Activated CD8-positive, alpha-beta memory T cell treated with anti-CD3 and anti-CD28 coated beads, Interleukin-2, amount 10 ng/mL, durations not matched to agents 7 days and 5 days (primary cell): Measurements from ENCODE around the gene TBC1D1. TPM values are rescaled to one million over a fixed set of nuclear protein-coding genes. Genes with fewer than 3 reads are reported as not detected.

Source experiments
- ATAC-seq: fragments of 150-1000 bp; cut with Tn5 transposase; one replicate; pipeline ENCODE4 v1.10.0; 2021; ENCODE audit warnings: moderate library complexity
- CTCF ChIA-PET: fragments of 350-600 bp; sonication (Branson Sonifier 250); formaldehyde crosslinking; loops from one replicate; lab custom pipeline; 2021; ENCODE audit warnings: antibody characterized with exemption; lab: Charles Lee
- DNase-seq: peaks from one replicate; pipeline ENCODE4 v3.0.0-alpha.2; 2020
- H3K27ac Mint-ChIP-seq: one replicate; pipeline ENCODE4 v1.8.0; 2021; ENCODE audit warnings: mild to moderate bottlenecking, mixed read lengths
- H3K27me3 Mint-ChIP-seq: one replicate; pipeline ENCODE4 v1.8.0; 2021; ENCODE audit warnings: mixed read lengths
- H3K36me3 Mint-ChIP-seq: one replicate; pipeline ENCODE4 v1.8.0; 2021; ENCODE audit warnings: mild to moderate bottlenecking, mixed read lengths
- H3K4me1 Mint-ChIP-seq: one replicate; pipeline ENCODE4 v1.8.0; 2021; ENCODE audit warnings: mixed read lengths
- H3K4me3 Mint-ChIP-seq: one replicate; pipeline ENCODE4 v1.8.0; 2021; ENCODE audit warnings: mild to moderate bottlenecking, moderate library complexity, mixed read lengths
- H3K9me3 Mint-ChIP-seq: one replicate; pipeline ENCODE4 v1.8.0; 2022; ENCODE audit warnings: low read depth, mixed read lengths
- total RNA-seq, 2 experiments: library from RNA; stranded (reverse); gene quantifications; one replicate each; pipeline ENCODE4 v1.2.3, GENCODE V29; 2021

Gene TBC1D1
- total RNA-seq, 2 experiments from 2014 or later: 62.9 to 72.2 TPM

DNA sequence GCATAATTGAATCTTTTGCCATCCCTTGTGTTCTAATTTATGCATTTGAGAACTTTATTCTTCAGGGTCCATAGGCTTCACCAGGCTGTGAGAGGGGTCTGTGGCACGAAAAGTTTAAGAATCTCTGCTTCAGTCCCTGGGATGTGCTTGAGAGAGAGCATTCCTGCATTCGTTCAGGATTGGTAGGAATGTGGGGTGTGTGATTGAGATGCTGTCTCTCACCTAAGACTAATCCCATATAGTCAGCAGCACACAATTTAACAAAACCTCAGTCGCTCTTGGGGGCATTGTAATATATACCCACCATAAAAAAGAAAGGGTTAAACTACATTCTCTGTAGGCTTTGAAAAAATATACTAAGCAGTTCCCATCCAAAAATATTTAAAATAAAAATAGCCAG lies 111.0 kb downstream of the TBC1D1 start:
- no peak overlapping the region for H3K4me3 Mint-ChIP-seq
- no peaks in the 10 kb centered on the region for H3K27me3 Mint-ChIP-seq
- DNase-seq (no peak), ATAC-seq (no peak)
- CTCF ChIA-PET: no interaction called here
- H3K27ac Mint-ChIP-seq: no peak overlapping the region
- peaks cover 18% of the 10 kb centered on the region for H3K4me1 Mint-ChIP-seq
- peaks cover 4% of the 10 kb centered on the region for H3K36me3 Mint-ChIP-seq
- no peaks in the 10 kb centered on the region for H3K9me3 Mint-ChIP-seq

DNA sequence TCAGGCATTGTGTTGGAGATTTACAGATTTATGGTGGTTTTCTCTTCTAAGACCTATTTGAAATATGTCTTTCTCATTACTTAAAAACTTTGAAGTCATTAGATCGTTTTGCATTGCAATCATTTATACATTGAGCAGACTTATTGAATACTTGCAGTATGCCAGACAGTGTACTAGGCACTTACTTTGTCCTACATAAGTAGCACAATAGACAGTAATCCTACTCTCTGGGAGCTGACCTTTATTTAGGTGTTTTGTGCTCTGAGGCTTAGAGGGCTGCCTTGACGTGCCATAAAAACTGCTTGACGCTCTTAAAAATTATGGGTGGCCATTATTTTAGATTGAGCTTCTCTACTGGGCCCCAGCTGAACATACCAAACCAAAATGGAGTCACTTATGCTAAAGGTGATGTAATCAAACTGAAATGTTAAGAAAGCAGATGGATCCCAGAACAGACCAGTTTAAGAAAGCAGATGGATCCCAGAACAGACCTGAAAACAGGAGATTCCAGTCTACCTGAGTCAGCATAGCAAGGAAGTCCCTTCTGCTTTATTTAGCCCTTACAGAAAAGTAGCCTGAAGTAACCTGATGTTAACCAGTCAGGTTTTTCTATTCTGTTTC lies 111.7 kb downstream of the TBC1D1 start:
- Mint-ChIP-seq H3K36me3 (peaks cover 4% of the 10 kb centered on the region), H3K4me1 (peaks cover 18% of the 10 kb centered on the region), H3K9me3 (no peaks in the 10 kb centered on the region), H3K27ac (no peak overlapping the region), H3K4me3 (no peak overlapping the region), H3K27me3 (no peaks in the 10 kb centered on the region)
- ATAC-seq: no peak
- CTCF ChIA-PET: interaction anchor here (1.5 kb wide), 1 partner anchor 24 kb away, joined by 4 read pairs; no protein-coding TSS in a partner anchor
- DNase-seq: no peak

DNA sequence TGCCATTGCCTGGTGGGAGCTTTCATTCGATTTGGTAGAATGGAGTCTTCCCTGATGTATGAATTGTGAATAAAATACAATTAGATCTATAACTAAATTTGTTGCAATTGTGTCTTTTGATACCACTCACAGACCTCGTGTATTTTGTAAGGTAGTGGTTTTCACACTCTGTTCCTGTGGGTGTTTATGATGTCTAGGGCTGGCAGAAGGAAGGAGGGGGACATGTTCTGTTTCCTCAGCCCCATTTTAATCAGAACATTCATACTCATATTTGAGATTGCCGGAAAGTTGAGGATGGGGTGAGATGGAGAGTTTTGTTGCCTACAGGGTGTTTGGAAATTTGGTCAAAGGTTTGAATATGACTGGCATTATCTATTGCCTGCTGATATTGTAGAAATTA lies 112.2 kb downstream of the TBC1D1 start:
- Mint-ChIP-seq H3K36me3 (peaks cover 4% of the 10 kb centered on the region), H3K4me3 (no peak overlapping the region), H3K27ac (no peak overlapping the region), H3K27me3 (no peaks in the 10 kb centered on the region), H3K4me1 (peaks cover 18% of the 10 kb centered on the region), H3K9me3 (no peaks in the 10 kb centered on the region)
- CTCF ChIA-PET: interaction anchor here (1.5 kb wide), 1 partner anchor 25 kb away, joined by 4 read pairs; no protein-coding TSS in a partner anchor
- DNase-seq: no peak
- no peak for ATAC-seq

DNA sequence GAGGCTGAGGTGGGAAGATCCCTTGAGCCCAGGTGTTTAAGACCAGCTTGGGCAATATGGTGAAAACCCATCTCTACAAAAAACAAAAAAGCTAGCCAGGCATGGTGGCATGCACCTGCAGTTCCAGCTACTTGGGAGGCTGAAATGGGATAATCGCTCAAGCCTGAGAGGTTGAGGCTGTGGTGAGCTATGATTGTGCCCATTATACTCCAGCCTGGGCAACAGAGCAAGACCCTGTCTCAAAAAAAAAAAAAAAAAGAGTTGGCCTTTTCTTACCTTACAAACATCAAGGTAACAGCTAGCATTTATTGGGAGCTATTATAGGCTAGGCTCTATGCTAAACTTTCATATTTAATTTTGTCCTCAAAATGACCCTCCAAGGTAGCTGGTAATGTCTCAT lies 112.7 kb downstream of the TBC1D1 start:
- CTCF ChIA-PET: interaction anchor here (1.5 kb wide), 1 partner anchor 25 kb away, joined by 4 read pairs; no protein-coding TSS in a partner anchor
- Mint-ChIP-seq H3K9me3 (no peaks in the 10 kb centered on the region), H3K4me1 (peaks cover 16% of the 10 kb centered on the region)

DNA sequence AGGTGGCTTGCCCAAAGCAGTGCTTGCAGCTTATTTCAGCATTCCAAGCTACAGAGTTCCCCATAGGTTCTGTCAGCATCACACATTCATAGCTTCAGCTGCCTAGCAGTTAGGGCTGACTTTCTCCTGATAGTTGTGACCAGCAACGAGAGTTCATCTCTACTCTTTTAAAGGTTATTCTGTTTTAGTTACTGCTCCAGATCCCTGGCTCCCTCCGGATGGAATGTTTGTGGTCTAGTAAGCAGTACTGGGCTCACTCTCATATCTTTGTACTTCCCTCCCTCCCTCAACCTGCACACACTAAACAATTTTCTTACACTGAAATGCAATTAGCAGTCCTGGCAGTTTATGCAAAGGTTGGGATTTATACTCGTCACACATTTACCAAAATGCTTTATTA lies 113.2 kb downstream of the TBC1D1 start:
- CTCF ChIA-PET: no interaction called here
- Mint-ChIP-seq H3K27ac (no peak overlapping the region), H3K36me3 (peaks cover 4% of the 10 kb centered on the region), H3K9me3 (no peaks in the 10 kb centered on the region), H3K27me3 (no peaks in the 10 kb centered on the region), H3K4me1 (peaks cover 16% of the 10 kb centered on the region), H3K4me3 (no peak overlapping the region)
- DNase-seq (no peak), ATAC-seq (no peak)

More for the DNA sequence above, 112.7 kb downstream of the TBC1D1 start:
- Mint-ChIP-seq H3K36me3 (peaks cover 4% of the 10 kb centered on the region), H3K27ac (no peak overlapping the region), H3K27me3 (no peaks in the 10 kb centered on the region), H3K4me3 (no peak overlapping the region)
- DNase-seq: no peak
- ATAC-seq: no peak

DNA sequence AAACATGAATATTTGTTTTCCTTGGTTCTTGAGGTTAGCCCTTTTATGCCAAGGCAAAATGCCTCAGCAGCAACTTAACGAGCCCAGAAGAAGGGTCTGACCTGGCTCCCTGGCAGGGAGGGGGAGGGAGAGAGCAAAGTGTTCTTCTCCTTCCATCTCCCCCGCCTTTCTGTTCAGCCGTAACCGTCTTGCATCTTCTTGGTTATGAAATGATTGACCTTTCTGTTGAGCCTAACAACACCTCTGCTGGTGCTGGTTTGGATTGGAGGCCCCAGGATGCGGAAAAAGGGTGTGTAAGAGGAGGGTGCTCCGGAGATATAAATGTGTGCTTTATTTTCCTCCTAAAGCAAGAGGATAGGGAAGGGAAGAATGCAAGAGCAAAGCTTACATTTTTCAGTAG lies 114.0 kb downstream of the TBC1D1 start:
- Mint-ChIP-seq H3K4me1 (peaks cover 16% of the 10 kb centered on the region), H3K36me3 (peaks cover 2% of the 10 kb centered on the region), H3K27me3 (no peaks in the 10 kb centered on the region), H3K27ac (no peak overlapping the region), H3K9me3 (no peaks in the 10 kb centered on the region), H3K4me3 (no peak overlapping the region)
- ATAC-seq: no peak
- CTCF ChIA-PET: no interaction called here
- no peak for DNase-seq

DNA sequence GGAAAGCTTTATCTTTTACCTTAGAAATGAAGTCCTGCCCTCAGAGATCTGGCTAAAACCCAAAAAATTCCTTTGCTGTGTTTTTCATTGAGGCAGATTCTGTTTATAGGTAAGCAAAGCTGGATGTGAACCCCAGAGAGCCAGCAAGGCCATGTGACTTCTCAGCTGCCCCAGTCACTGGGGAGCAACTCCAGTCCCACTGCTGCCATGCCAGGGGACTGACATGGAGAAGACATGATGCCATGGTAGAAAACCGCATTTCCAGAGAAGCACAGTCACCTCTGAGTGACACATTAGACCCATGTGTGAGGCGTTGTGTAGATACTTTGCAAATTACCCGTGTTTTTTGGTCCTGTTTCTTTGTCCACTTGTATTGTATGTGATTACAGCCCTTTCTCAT lies 114.8 kb downstream of the TBC1D1 start:
- CTCF ChIA-PET: no interaction called here
- no peak overlapping the region for H3K27ac Mint-ChIP-seq

DNA sequence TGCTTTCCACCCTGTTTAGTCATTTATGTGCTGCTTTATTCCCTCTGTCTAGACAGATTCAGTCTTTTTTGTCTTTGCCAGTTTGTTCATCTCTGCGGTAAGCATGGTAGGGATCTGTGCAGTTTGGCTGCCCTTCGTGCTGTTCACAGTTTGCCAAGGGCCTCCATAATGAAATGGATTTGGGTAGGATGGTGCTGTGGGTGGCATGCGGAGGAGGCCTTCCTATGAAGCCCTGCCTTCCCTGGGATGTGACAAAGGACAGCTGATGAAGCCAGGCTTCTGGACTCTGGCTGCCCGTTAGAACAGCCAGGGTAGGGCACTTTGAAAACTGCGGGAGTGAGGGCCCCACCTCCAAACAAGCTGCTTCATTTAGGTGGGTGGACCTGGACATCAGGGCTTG lies 116.8 kb downstream of the TBC1D1 start:
- H3K36me3 Mint-ChIP-seq: no peaks in the 10 kb centered on the region
- ATAC-seq (no peak), DNase-seq (no peak)
- no peak overlapping the region for H3K4me3 Mint-ChIP-seq
- peaks cover 18% of the 10 kb centered on the region for H3K4me1 Mint-ChIP-seq
- CTCF ChIA-PET: no interaction called here
- no peaks in the 10 kb centered on the region for H3K27me3 Mint-ChIP-seq
- no peaks in the 10 kb centered on the region for H3K9me3 Mint-ChIP-seq
- H3K27ac Mint-ChIP-seq: no peak overlapping the region

More for the DNA sequence above, 114.8 kb downstream of the TBC1D1 start:
- Mint-ChIP-seq H3K36me3 (peaks cover 2% of the 10 kb centered on the region), H3K4me3 (no peak overlapping the region), H3K4me1 (peaks cover 16% of the 10 kb centered on the region), H3K27me3 (no peaks in the 10 kb centered on the region), H3K9me3 (no peaks in the 10 kb centered on the region)
- ATAC-seq: no peak
- DNase-seq: no peak

DNA sequence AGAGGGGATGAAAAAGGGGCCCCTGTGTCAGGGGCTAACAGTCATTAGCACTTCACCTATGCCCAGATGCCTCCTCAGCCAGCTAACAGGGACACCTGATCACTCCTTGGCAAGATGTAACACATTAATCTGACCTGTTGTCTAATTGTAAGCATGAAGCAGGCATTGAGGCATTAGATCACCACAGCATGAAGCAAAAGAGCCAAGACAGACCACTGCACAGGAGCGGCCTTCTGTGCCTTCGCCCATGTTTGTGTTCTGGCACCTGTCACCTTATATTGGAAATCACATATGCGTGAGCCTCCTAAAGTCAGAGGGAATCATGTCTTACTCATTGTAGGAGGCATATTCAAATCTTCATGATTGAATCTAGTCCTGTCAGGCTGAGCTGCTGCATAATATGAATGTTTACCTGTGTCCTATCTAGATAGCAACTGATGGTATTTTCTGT lies 117.7 kb downstream of the TBC1D1 start:
- ATAC-seq: no peak
- no peak overlapping the region for H3K27ac Mint-ChIP-seq
- H3K4me3 Mint-ChIP-seq: no peak overlapping the region
- H3K4me1 Mint-ChIP-seq: peaks cover 10% of the 10 kb centered on the region
- CTCF ChIA-PET: no interaction called here
- no peaks in the 10 kb centered on the region for H3K27me3 Mint-ChIP-seq
- H3K36me3 Mint-ChIP-seq: no peaks in the 10 kb centered on the region
- DNase-seq: no peak
- H3K9me3 Mint-ChIP-seq: no peaks in the 10 kb centered on the region

DNA sequence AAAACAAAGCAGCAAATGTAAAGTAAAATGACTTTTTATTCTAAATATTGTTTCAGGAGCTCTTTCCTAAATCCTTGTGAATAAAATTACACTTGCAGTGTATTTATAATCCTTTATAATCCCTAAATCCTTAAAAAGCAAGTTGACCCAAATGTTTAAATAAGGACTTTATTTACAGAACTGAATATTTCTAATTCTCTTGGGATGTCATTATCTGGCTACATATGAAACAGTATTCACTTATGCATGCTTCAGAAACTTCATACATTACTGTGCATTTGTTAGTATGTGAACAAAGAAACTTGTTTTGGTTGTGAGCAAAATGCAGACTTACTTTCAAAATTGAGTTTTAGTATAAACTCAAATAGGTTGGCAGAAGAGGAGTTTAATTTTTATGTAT lies 118.5 kb downstream of the TBC1D1 start:
- ATAC-seq (no peak), DNase-seq (no peak)
- H3K9me3 Mint-ChIP-seq: no peaks in the 10 kb centered on the region
- CTCF ChIA-PET: no interaction called here
- peaks cover 10% of the 10 kb centered on the region for H3K4me1 Mint-ChIP-seq
- H3K27ac Mint-ChIP-seq: no peak overlapping the region
- H3K27me3 Mint-ChIP-seq: no peaks in the 10 kb centered on the region
- H3K36me3 Mint-ChIP-seq: no peaks in the 10 kb centered on the region
- no peak overlapping the region for H3K4me3 Mint-ChIP-seq

DNA sequence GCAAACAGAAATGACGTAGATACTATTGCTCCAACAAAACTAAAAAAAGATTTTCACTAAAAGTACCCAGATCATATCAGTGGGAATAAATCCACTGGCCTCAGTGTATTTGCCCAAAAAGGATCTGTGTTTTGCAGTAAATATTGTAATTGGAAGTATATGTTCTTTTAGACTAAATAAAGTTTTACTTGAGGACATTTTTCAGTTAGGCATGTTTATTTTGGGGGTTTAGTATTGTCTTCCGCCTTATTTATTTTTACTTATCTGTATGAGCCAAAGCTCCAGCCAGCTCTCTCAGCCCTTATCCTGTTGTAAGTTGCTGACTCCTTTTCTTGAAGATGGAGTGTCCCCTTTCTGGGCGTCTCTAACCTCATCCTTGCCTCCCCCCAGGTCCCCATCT lies 119.1 kb downstream of the TBC1D1 start:
- DNase-seq (no peak), ATAC-seq (no peak)
- no peaks in the 10 kb centered on the region for H3K27me3 Mint-ChIP-seq
- H3K9me3 Mint-ChIP-seq: no peaks in the 10 kb centered on the region
- peaks cover 7% of the 10 kb centered on the region for H3K4me1 Mint-ChIP-seq
- no peak overlapping the region for H3K27ac Mint-ChIP-seq
- H3K36me3 Mint-ChIP-seq: peaks cover 3% of the 10 kb centered on the region
- CTCF ChIA-PET: no interaction called here
- H3K4me3 Mint-ChIP-seq: no peak overlapping the region

DNA sequence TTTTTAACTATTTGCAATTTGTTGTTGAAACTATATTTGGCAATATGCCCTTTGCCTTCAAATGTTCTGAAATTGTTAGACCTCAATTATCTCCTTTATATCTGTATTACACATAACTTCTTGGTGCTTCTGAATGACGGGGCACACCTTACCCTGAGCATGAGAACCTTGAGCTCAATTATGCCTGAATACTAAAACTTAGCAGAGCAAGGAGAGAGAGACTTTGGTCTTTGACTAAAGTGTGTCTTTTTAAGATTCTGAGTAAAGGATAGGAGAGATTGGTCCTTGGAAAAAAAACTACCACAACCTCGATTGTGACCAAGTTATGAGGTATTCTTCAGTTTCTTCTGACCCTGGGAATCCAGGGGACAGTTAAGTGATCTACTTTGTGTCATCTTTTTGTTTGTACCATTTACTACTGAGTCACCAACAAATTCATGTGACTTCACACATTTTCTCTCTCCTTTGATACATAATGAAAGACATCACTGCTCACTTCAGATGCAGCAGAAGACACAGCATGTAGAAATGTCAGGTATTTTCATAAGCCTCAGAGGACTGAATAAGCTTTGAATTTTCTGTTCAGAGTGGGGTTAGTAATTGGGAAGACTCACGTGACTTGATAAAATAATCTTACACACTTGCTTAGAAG lies 120.8 kb downstream of the TBC1D1 start:
- DNase-seq (no peak), ATAC-seq (no peak)
- H3K27me3 Mint-ChIP-seq: no peaks in the 10 kb centered on the region
- CTCF ChIA-PET: no interaction called here
- H3K9me3 Mint-ChIP-seq: no peaks in the 10 kb centered on the region
- no peak overlapping the region for H3K27ac Mint-ChIP-seq
- H3K36me3 Mint-ChIP-seq: peaks cover 5% of the 10 kb centered on the region
- H3K4me1 Mint-ChIP-seq: peaks cover 7% of the 10 kb centered on the region
- no peak overlapping the region for H3K4me3 Mint-ChIP-seq

DNA sequence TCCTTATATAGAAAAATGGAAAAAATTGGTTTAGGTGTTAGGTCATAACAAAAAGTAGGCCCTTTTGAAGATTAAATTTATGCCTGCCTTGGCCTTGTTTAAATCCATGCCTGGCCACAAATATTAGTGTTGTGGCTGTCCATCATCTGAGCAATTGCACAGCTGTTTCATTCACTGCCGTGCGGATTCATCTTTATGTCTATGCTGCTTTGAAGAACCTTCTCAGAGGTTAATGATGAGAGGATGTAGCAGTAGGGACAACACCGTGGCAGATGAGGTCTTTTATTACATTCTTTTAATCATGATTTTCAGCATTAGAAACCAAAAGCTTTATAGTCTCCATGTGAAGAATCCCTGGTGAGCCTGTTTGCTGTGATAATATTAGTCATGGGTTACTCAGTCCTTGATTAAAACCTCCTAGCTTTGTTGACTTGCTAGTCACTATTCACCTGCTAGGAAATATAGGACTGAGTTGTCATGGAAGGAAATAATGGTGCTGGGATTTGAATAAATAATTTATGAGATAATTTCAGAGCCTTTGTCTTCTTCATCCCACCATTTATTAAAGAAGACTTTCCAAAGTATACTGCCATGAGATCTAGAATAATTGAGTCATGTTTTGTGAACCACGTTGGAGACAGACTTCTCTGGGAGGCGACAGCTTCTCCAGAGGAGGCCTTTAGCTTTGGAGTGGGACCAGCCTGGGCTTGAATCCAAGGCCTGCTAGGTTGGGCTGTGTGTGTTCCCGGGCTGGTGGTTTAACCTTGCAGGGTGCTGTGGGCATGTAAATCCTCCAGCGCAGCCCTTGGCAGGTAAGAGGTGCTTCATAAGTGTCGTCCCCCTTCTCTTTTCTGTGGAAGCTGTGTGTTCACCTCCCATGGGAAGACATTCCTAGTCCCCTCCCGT lies 122.8 kb downstream of the TBC1D1 start:
- Mint-ChIP-seq H3K4me3 (no peak overlapping the region), H3K27me3 (no peaks in the 10 kb centered on the region), H3K27ac (no peak overlapping the region), H3K36me3 (peaks cover 5% of the 10 kb centered on the region), H3K9me3 (no peaks in the 10 kb centered on the region), H3K4me1 (peaks cover 4% of the 10 kb centered on the region)
- DNase-seq (no peak), ATAC-seq (no peak)
- CTCF ChIA-PET: no interaction called here
